Activated CD4-positive, alpha-beta T cell treated with anti-CD3 and anti-CD28 coated beads for 36 hours (primary cell): ENCODE results near the gene KLC4. TPM values are rescaled to one million over a fixed set of nuclear protein-coding genes. Genes with fewer than 3 reads are reported as not detected.

Experiments
- ATAC-seq: fragments of 200-7000 bp; cut with Tn5 transposase; one replicate; pipeline ENCODE4 v1.10.0; 2021; ENCODE audit warnings: mild to moderate bottlenecking, moderate library complexity
- CTCF ChIA-PET: fragments of 350-600 bp; sonication (Branson Sonifier 250); formaldehyde crosslinking; loops from one replicate; lab custom pipeline; 2021; ENCODE audit warnings: antibody characterized with exemption; lab: Charles Lee
- POLR2A ChIA-PET: fragments of 350-600 bp; sonication (Branson Sonifier 250); formaldehyde crosslinking; loops from one replicate; lab custom pipeline; 2021; ENCODE audit warnings: antibody characterized with exemption, inconsistent platforms; lab: Charles Lee
- DNase-seq: peaks from one replicate; pipeline ENCODE4 v3.0.0-alpha.2; 2020
- H3K27ac Mint-ChIP-seq: one replicate; pipeline ENCODE4 v1.8.0; 2021; ENCODE audit warnings: mixed read lengths
- H3K27me3 Mint-ChIP-seq: one replicate; pipeline ENCODE4 v1.8.0; 2021; ENCODE audit warnings: mixed read lengths
- H3K36me3 Mint-ChIP-seq: one replicate; pipeline ENCODE4 v1.8.0; 2021; ENCODE audit warnings: low read depth, mixed read lengths
- H3K4me1 Mint-ChIP-seq: one replicate; pipeline ENCODE4 v1.8.0; 2021; ENCODE audit warnings: mixed read lengths
- H3K4me3 Mint-ChIP-seq: one replicate; pipeline ENCODE4 v1.8.0; 2021; ENCODE audit warnings: mild to moderate bottlenecking, moderate library complexity, mixed read lengths
- H3K9me3 Mint-ChIP-seq: one replicate; pipeline ENCODE4 v1.8.0; 2021; ENCODE audit warnings: low read depth, mixed read lengths
- intact Hi-C, 2 experiments: fragments of 100-400 bp; cut with DNase I in 1 of 2; cut with micrococcal nuclease in 1 of 2; formaldehyde crosslinking; loops; one replicate each; pipeline versions ENCODE4 v1.14.2 to v1.15.1; 2022 to 2024; cut with DNase I, micrococcal nuclease
- total RNA-seq, 2 experiments: library from RNA; stranded (reverse); gene quantifications; one replicate each; pipeline ENCODE4 v1.2.3, GENCODE V29; 2021

The KLC4 gene
- total RNA-seq, 2 experiments from 2014 or later, result 10.0 to 10.1 TPM

DNA sequence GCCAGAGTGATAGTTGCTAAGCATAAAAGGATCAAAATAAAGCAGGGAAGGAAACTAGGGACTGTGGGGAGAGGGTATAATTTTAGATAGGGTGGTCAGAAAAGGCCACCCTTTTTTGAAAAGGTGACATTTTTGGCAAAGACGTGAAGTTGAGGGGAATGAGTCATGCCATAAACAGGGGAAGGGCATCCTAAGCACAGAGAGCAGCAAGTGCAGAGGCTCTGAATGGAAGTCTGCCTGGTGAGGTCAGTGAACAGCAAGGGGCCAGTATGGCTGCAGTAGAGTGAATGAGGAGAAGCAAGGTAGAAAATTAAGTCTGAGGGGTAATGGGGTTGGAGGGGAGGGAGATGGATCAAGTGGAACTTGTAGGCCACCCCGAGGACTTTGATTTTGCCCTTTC, 2.4 kb downstream of the KLC4 start:
- no peak for DNase-seq
- CTCF ChIA-PET, result no interaction called here
- Mint-ChIP-seq H3K27me3 (no peaks in the 10 kb centered on the region), H3K4me1 (peaks cover 27% of the 10 kb centered on the region), H3K27ac (no peak overlapping the region), H3K4me3 (no peak overlapping the region), H3K9me3 (no peaks in the 10 kb centered on the region), H3K36me3 (peaks cover 2% of the 10 kb centered on the region)
- POLR2A ChIA-PET, result interaction anchor here (0.5 kb wide), 1 partner anchor 365 kb away, joined by 3 read pairs; the partner anchor contains the start of gene ABCC10
- intact Hi-C loops, result no loop called here
- ATAC-seq, result no peak

DNA sequence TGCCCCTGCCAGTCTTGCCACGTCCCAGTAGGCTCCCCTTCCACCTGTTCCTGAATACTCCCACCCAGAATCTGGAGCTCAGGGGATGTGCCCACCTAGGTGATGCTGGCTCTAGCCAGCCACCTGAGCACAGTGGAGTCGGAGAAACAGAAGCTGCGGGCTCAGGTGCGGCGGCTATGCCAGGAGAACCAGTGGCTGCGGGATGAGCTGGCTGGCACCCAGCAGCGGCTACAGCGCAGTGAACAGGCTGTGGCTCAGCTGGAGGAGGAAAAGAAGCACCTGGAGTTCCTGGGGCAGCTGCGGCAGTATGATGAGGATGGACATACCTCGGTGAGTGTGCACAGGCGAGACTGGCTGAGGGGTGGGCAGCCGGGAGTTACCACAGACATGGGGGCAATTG, 3.4 kb downstream of the KLC4 start:
- H3K4me1 Mint-ChIP-seq, result peaks cover 24% of the 10 kb centered on the region
- ChIA-PET CTCF (interaction anchor here (0.6 kb wide), 1 partner anchor 314 kb away, joined by 3 read pairs; no protein-coding TSS in a partner anchor), POLR2A (no interaction called here)
- DNase-seq, result no peak
- H3K36me3 Mint-ChIP-seq, result no peaks in the 10 kb centered on the region
- no peak overlapping the region for H3K27ac Mint-ChIP-seq
- intact Hi-C loops, result no loop called here
- no peaks in the 10 kb centered on the region for H3K27me3 Mint-ChIP-seq
- no peak for ATAC-seq
- no peaks in the 10 kb centered on the region for H3K9me3 Mint-ChIP-seq
- H3K4me3 Mint-ChIP-seq, result no peak overlapping the region

GRCh38 chr6:43070028-43070632, 10.7 kb downstream of the KLC4 start:
- intact Hi-C loops, result loop anchor here (1.0 to 5.0 kb wide), 3 partner anchors 73 to 168 kb away; no protein-coding TSS in a partner anchor
- no peaks in the 10 kb centered on the region for H3K4me1 Mint-ChIP-seq
- ATAC-seq, result peak; percentile 85
- ChIA-PET CTCF (interaction anchor here (0.7 to 0.8 kb wide), 3 partner anchors 11 to 48 kb away, joined by 3 to 4 read pairs (median 3); partner anchors contain the start of genes KLC4 and MRPL2), POLR2A (no interaction called here)
- no peaks in the 10 kb centered on the region for H3K9me3 Mint-ChIP-seq
- DNase-seq, result peak; percentile 47
- no peak overlapping the region for H3K4me3 Mint-ChIP-seq
- no peak overlapping the region for H3K27ac Mint-ChIP-seq
- H3K36me3 Mint-ChIP-seq, result peaks cover 3% of the 10 kb centered on the region
- no peaks in the 10 kb centered on the region for H3K27me3 Mint-ChIP-seq

GRCh38 chr6:43074847-43075669, 15.6 kb downstream of the KLC4 start:
- H3K36me3 Mint-ChIP-seq, result peaks cover 3% of the 10 kb centered on the region
- intact Hi-C loops, result loop anchor here in 1 of 2 experiments (5.0 kb wide), 1 partner anchor 173 kb away; no protein-coding TSS in a partner anchor
- ChIA-PET CTCF (interaction anchor here (0.6 kb wide), 1 partner anchor 13 kb away, joined by 3 read pairs; no protein-coding TSS in a partner anchor), POLR2A (no interaction called here)
- no peak overlapping the region for H3K4me3 Mint-ChIP-seq
- DNase-seq (no peak), ATAC-seq (no peak)
- H3K4me1 Mint-ChIP-seq, result peaks cover 7% of the 10 kb centered on the region
- H3K27ac Mint-ChIP-seq, result no peak overlapping the region
- H3K27me3 Mint-ChIP-seq, result peaks cover 9% of the 10 kb centered on the region
- H3K9me3 Mint-ChIP-seq, result no peaks in the 10 kb centered on the region

DNA sequence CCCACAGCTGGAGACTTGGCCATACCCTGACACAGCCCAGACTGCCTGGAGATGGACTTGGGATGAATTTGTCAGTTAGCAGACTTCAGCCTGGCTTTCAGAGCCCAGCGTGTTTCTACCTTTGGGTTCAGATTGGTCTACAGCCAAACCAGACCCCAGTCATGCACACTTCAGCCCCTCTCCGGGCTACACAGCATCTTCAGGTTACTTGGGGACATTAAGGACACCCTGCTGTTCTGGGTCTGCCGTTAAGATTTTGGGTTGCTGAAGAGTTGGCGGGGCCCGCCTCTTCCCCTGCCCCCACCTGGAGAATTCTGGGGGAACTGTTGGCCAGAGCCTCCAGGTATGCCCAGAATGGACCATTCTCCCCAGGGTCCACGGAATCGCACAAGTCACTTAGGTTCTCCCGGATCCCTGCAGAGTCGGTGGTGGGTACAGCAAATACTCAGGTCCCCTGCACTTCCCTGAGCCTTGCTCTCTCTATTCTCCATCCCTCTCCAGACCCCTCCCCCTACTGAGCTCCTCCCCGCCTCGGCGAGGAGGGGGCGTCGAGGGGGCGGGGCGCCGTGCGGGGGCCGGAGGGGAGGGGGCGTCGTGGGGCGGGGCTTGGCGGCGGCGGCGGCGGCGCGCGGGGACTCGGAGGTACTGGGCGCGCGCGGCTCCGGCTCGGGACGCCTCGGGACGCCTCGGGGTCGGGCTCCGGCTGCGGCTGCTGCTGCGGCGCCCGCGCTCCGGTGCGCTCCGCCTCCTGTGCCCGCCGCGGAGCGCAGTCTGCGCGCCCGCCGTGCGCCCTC, 16.4 kb downstream of the KLC4 start, which contains the start of gene PTK7:
PTK7 (plus strand) TSS at position 645 of the 794 bp plus-strand sequence. CDS start 175 bp downstream, outside the sequence.
- no peak within 1 kb of the TSS for H3K27ac Mint-ChIP-seq
- DNase-seq (peak; percentile 71), ATAC-seq (peak; percentile 85)
- CTCF ChIA-PET, result interaction anchor here (2.2 kb wide), 1 partner anchor 68 kb away, joined by 10 read pairs; no protein-coding TSS in a partner anchor
- H3K36me3 Mint-ChIP-seq, result peaks cover 3% of the 10 kb centered on the region
- H3K4me1 Mint-ChIP-seq, result peaks cover 7% of the 10 kb centered on the region
- POLR2A ChIA-PET, result no interaction called here
- no peaks in the 10 kb centered on the region for H3K9me3 Mint-ChIP-seq
- peak within 1 kb of the TSS; percentile 65 for H3K4me3 Mint-ChIP-seq
- H3K27me3 Mint-ChIP-seq, result peaks cover 9% of the 10 kb centered on the region
- intact Hi-C loops, result no loop called here

DNA sequence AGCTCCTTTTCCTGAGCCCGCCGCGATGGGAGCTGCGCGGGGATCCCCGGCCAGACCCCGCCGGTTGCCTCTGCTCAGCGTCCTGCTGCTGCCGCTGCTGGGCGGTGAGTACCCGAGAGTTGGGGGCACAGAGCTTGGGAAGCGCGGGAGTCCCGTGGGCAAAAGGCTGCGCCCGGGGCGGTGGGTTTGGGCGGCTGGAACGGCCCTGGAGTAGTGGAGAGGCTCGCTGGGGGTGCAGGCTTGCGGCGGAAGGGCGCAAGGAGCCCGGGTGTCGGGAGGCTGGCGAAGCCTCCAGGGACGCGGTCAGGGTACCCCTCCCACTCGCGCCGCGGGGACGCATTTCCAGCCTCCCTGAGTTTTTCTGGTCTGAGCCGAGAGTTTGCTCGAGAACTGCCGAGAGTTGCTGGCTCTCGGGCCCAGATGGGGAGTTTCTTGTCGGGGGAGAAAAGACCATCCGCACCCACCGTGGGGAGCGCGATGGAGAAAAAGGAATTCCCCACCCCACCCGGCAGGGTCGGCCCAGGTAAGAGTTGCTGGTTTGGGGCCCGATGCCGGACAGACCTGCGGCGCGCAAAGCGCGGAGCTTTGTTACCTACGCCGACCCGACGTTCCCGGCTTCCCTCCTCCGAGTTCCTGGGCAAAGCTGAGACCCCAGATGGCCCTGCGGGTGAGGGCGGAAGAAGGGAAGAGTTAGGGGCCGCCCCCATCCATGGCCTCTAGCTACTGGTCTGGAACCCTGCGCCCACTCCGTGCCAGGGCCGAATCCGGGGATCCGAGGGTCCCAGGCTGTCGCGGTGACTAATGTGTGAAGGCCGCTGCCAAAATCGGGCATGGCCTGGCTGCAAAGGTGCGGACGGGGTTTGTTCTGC, 17.3 kb downstream of the KLC4 start:
- ChIA-PET POLR2A (no interaction called here), CTCF (interaction anchor here (2.2 kb wide), 1 partner anchor 67 kb away, joined by 10 read pairs; no protein-coding TSS in a partner anchor)
- peak overlapping the region; percentile 65 for H3K4me3 Mint-ChIP-seq
- H3K4me1 Mint-ChIP-seq, result peaks cover 7% of the 10 kb centered on the region
- no peak for ATAC-seq
- H3K27me3 Mint-ChIP-seq, result peaks cover 9% of the 10 kb centered on the region
- H3K36me3 Mint-ChIP-seq, result peaks cover 3% of the 10 kb centered on the region
- H3K9me3 Mint-ChIP-seq, result no peaks in the 10 kb centered on the region
- peak; percentile 14 for DNase-seq
- H3K27ac Mint-ChIP-seq, result no peak overlapping the region
- intact Hi-C loops, result no loop called here

GRCh38 chr6:43077333-43077809, 17.9 kb downstream of the KLC4 start:
- intact Hi-C loops, result no loop called here
- ATAC-seq, result no peak
- Mint-ChIP-seq H3K4me1 (peaks cover 7% of the 10 kb centered on the region), H3K27me3 (peaks cover 9% of the 10 kb centered on the region), H3K36me3 (peaks cover 2% of the 10 kb centered on the region), H3K9me3 (no peaks in the 10 kb centered on the region), H3K27ac (no peak overlapping the region), H3K4me3 (peak overlapping the region; percentile 65)
- peak; percentile 27 for DNase-seq
- ChIA-PET CTCF (interaction anchor here (2.2 kb wide), 1 partner anchor 67 kb away, joined by 10 read pairs; no protein-coding TSS in a partner anchor), POLR2A (no interaction called here)

GRCh38 chr6:43077981-43078511, 18.6 kb downstream of the KLC4 start:
- DNase-seq, result no peak
- Mint-ChIP-seq H3K36me3 (peaks cover 2% of the 10 kb centered on the region), H3K4me3 (no peak overlapping the region), H3K9me3 (no peaks in the 10 kb centered on the region), H3K27ac (no peak overlapping the region), H3K4me1 (peaks cover 7% of the 10 kb centered on the region), H3K27me3 (peaks cover 9% of the 10 kb centered on the region)
- no peak for ATAC-seq
- CTCF ChIA-PET, result interaction anchor here (2.2 kb wide), 1 partner anchor 66 kb away, joined by 10 read pairs; no protein-coding TSS in a partner anchor
- POLR2A ChIA-PET, result no interaction called here
- intact Hi-C loops, result no loop called here

DNA sequence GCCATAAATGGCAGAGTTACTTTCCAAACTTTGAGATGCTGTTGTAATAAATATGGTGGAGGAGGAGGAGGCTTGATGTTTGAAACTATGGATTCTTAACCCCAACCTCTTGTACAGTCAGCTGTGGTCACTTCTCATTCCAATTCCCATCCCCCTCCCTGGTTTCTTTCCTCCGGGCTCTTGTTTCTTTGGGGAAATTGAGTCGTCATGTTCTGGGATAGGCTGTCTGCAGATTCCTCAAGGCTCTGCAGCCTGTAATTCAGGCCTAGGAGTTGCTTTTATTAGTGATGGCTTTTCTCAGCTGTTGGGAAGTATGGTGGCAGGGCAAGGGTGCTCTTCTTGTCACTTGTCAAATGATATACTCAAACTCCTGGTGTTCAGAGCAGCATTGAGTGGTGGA, 19.3 kb downstream of the KLC4 start:
- Mint-ChIP-seq H3K4me3 (no peak overlapping the region), H3K36me3 (peaks cover 2% of the 10 kb centered on the region), H3K4me1 (peaks cover 7% of the 10 kb centered on the region), H3K27me3 (peaks cover 9% of the 10 kb centered on the region), H3K9me3 (no peaks in the 10 kb centered on the region), H3K27ac (no peak overlapping the region)
- ATAC-seq, result no peak
- POLR2A ChIA-PET, result no interaction called here
- CTCF ChIA-PET, result no interaction called here
- DNase-seq, result no peak
- intact Hi-C loops, result no loop called here

DNA sequence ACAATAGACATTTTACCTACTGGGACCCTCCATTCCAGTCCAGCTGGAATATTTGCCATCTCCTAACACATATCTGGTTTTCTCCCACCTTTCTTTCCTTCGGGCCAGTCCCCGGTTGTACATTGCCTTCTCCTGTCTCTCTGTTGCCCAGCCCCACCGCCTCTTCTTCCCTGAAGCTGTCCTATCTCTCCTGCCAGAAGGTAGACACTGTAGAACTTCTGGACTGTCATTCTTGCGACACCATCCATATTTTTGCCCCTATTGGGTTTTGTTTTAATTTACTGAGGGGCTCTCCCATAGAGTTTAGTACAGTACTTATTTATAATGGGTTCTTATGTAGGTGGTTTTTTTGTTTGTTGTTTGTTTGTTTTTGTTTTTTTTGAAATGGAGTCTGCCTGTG, 21.6 kb downstream of the KLC4 start:
- H3K27me3 Mint-ChIP-seq, result peaks cover 9% of the 10 kb centered on the region
- no peak for DNase-seq
- H3K36me3 Mint-ChIP-seq, result no peaks in the 10 kb centered on the region
- ATAC-seq, result no peak
- CTCF ChIA-PET, result no interaction called here
- intact Hi-C loops, result no loop called here
- POLR2A ChIA-PET, result no interaction called here
- no peaks in the 10 kb centered on the region for H3K9me3 Mint-ChIP-seq
- no peak overlapping the region for H3K27ac Mint-ChIP-seq
- H3K4me1 Mint-ChIP-seq, result peaks cover 7% of the 10 kb centered on the region
- H3K4me3 Mint-ChIP-seq, result no peak overlapping the region
